Brain microvascular endothelial cell (primary cell): ENCODE data around the gene GAS2L3.
"Not testable (repeated sequence)": the region's sequence is repeated elsewhere in the genome, so short reads cannot be mapped to it uniquely, and the experiment has no call there.

Experiments used
- DNase-seq: peaks from one replicate; pipeline ENCODE4 v3.0.0-alpha.2; 2020
- H3K27ac ChIP-seq: fragments of 250-450 bp; sonication (Bioruptor Pico); 2 replicates; pipeline ENCODE4 v1.5.1; 2020; ENCODE audit warnings: mild to moderate bottlenecking, moderate library complexity
- H3K27me3 ChIP-seq: fragments of 250-450 bp; sonication (Bioruptor Pico); replicated peaks from 2 replicates; pipeline ENCODE4 v1.5.1; 2020; ENCODE audit warnings: mild to moderate bottlenecking
- H3K36me3 ChIP-seq: fragments of 250-450 bp; sonication (Bioruptor Pico); replicated peaks from 2 replicates; pipeline ENCODE4 v1.5.1; 2020; ENCODE audit warnings: mild to moderate bottlenecking
- H3K4me3 ChIP-seq: 2 replicates; pipeline ENCODE4 v1.5.1; 2011; ENCODE audit warnings: low read depth, mild to moderate bottlenecking, control low read depth, low read length, moderate library complexity
- in situ Hi-C: cut with HindIII; loops from 2 replicates; pipeline ENCODE4 v1.10.0; 2017; ENCODE audit warnings: low sequenced_read_pairs, low pct_ligation_motif_present
- TF ChIP-seq, protein P1 (sequence below): IDR thresholded peaks from 2 replicates; pipeline ENCODE4 v1.5.1; 2011; ENCODE audit warnings: low read depth, mild to moderate bottlenecking, moderate library complexity, low read length, control low read depth, inconsistent platforms; ENCODE audit errors: missing control alignments

The GAS2L3 gene

DNA sequence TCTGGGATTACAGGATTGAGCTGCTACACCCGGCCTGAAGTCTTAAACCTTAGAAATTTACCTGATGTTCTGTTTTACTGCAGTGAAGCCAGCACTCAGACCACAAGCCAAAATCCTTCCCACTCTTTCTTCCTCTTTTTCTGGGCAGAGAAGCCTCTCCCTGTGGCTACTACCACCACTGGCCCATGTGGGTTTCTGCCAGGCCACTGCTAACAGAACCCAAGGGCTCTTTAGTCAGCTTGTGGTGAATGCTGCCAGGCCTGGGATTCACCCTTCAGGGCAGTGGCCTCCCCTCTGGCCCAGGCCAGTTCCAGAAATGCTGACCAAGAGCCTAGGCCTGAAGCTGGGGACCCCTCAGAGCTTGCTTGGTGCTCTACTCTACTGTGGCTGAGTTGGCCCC lies 35.3 kb downstream of the GAS2L3 start:
- H3K27ac ChIP-seq = no peak overlapping the region
- H3K27me3 ChIP-seq = no peaks in the 10 kb centered on the region
- TF ChIP-seq, protein P1, sequence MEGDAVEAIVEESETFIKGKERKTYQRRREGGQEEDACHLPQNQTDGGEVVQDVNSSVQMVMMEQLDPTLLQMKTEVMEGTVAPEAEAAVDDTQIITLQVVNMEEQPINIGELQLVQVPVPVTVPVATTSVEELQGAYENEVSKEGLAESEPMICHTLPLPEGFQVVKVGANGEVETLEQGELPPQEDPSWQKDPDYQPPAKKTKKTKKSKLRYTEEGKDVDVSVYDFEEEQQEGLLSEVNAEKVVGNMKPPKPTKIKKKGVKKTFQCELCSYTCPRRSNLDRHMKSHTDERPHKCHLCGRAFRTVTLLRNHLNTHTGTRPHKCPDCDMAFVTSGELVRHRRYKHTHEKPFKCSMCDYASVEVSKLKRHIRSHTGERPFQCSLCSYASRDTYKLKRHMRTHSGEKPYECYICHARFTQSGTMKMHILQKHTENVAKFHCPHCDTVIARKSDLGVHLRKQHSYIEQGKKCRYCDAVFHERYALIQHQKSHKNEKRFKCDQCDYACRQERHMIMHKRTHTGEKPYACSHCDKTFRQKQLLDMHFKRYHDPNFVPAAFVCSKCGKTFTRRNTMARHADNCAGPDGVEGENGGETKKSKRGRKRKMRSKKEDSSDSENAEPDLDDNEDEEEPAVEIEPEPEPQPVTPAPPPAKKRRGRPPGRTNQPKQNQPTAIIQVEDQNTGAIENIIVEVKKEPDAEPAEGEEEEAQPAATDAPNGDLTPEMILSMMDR = no peak
- H3K4me3 ChIP-seq = no peak overlapping the region
- in situ Hi-C loops = no loop called here
- H3K36me3 ChIP-seq = no peaks in the 10 kb centered on the region
- DNase-seq = no peak

DNA sequence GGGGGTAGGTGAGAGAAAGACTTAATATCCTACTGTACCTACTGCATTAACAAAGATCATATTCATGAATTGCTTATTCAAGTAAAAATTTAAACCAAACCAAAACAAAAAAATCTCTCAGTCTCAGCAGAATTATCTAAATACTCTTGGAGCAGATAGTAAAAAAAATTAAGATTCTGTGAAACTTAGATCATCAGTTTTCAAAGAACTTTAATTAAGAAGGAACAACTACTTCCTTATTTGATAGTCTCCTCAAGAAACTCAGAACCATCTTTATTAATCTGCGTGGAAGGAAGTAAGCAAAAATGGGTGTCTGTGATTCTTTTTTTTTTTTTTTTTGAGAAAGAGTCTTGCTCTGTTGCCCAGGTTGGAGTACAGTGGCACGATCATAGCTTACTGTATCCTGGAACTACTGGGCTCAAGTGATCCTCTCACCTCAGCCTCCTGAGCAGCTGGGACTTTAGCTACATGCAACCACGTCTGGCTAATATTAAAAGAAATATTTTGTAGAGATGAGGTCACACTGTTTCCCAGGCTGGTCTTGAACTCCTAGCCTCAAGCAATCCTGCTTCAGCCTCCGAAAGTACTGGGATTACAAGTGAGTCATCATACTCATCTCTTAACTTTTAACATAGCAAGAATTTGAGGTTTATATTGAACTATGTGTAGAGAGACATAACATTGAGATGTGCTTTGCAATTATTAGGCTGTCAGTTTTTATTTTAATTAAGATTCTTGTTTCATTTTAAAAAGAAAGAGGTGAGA lies 37.4 kb downstream of the GAS2L3 start:
- DNase-seq = peak; percentile 9
- no peaks in the 10 kb centered on the region for H3K36me3 ChIP-seq
- in situ Hi-C loops = no loop called here
- TF ChIP-seq, protein P1 = no peak
- H3K27ac ChIP-seq = no peak overlapping the region
- no peaks in the 10 kb centered on the region for H3K27me3 ChIP-seq
- H3K4me3 ChIP-seq = no peak overlapping the region

DNA sequence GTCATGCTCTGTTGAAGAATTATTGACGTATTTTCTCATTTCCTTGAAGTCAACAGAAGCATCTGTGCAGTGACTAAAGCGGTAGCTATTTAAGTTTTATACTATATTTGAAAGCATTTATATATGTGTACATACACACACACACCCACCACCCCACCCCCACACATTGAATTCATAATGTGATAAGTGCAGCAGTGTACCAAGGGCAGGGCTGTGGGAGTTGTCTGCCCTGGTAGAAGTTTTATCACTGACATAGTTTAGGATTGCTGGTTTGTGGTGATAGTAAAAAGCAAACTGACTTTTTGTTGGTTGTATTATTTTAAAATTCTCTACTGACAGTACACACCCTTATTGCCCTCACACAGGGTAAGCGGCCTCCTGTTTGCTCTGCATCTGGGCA lies 39.1 kb downstream of the GAS2L3 start:
- Histone ChIP-seq H3K4me3 (no peak overlapping the region), H3K36me3 (no peaks in the 10 kb centered on the region), H3K27ac (no peak overlapping the region), H3K27me3 (no peaks in the 10 kb centered on the region)
- TF ChIP-seq, protein P1 = no peak
- in situ Hi-C loops = no loop called here
- no peak for DNase-seq

DNA sequence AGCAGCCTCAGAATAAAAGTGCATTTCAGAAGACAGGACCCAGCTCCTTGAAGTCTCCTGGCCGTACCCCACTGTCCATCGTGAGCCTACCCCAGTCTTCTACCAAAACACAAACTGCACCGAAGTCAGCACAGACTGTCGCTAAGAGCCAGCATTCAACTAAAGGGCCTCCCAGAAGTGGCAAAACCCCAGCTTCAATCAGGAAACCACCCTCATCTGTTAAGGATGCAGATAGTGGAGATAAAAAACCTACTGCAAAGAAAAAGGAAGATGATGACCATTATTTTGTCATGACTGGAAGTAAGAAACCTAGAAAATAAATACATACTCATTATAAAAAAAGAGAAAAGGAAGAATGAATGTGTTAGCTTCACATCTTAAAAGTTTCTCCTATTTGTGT lies 51.1 kb downstream of the GAS2L3 start:
- Histone ChIP-seq H3K27ac (no peak overlapping the region), H3K4me3 (no peak overlapping the region), H3K27me3 (no peaks in the 10 kb centered on the region), H3K36me3 (no peaks in the 10 kb centered on the region)
- TF ChIP-seq, protein P1 = no peak
- in situ Hi-C loops = no loop called here
- no peak for DNase-seq

DNA sequence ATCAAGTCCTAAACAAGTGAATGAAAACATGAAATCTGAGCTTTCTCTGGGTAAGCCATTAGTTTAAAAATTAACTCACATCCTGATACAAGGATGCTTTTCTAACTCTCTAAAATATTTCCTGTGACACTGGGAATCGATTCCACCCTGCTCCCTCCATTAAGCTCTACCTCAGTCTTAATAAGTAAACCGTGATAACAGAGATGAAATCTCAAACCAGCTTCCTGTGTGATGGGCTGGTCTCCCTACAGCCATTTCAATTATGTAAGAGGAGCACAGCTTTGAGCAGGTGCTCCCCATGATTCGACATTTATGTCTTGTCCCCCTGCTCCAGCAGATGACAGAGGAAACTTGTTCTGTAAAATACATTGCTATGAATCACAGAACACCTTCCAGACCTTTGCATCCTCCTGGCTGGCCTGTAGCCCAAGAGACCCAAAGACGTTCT lies 59.0 kb downstream of the GAS2L3 start:
- Histone ChIP-seq H3K27ac (no peak overlapping the region), H3K36me3 (no peaks in the 10 kb centered on the region), H3K4me3 (no peak overlapping the region), H3K27me3 (no peaks in the 10 kb centered on the region)
- no peak for DNase-seq
- in situ Hi-C loops = no loop called here
- TF ChIP-seq, protein P1 = no peak

DNA sequence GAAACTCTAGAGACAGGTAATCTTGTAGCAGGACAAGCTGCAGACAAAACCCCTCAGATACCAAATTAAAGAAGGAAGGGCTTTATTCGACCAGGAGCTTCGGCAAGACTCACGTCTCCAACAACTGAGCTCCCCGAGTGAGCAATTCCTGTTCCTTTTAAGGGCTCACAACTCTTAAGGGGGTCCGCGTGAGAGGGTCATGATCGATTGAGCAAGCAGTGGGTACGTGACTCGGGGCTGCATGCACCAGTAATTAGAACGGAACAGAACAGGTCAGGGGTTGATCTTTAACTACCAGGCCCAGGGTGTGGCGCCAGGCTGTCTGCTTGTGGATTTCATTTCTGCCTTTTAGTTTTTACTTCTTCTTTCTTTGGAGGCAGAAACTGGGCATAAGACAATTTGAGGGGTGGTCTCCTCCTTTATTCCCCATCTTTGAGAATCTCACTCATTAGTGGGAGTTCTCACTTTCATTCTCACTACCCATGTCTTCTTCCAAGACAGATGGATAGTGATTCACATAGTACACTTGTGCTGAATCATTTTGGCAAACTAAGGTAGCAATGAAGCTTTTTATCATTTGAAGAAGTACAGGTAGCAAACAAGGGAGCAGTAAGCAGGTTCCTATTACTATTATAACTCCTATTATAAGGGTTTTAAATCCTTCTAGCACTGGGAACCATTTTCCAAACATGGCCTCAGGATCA lies 59.8 kb downstream of the GAS2L3 start:
- DNase-seq, H3K27me3 ChIP-seq, H3K36me3 ChIP-seq, in situ Hi-C loops, H3K4me3 ChIP-seq, H3K27ac ChIP-seq: not testable (repeated sequence)
